Esophagus squamous epithelium (tissue), 4 donors: ENCODE measurements around the gene GNAL.
A peak's percentile ranks its signal among the peaks of the same experiment; 100 is the strongest.

Experiments used
- POLR2A ChIP-seq, 4 donors: fragments of 450-650 bp; IDR thresholded peaks; one replicate each; pipeline ENCODE4 v1.6.1; 2017; ENCODE audit warnings: antibody characterized with exemption in 4 of 4, mild to moderate bottlenecking in 4 of 4, moderate library complexity in 3 of 4
- TF ChIP-seq, protein P1 (sequence below), 6 experiments: fragments of 450-650 bp in 4 of 6; fragments of 200-600 bp in 2 of 6; sonication (generic) in 2 of 6; IDR thresholded peaks; one replicate each; pipeline ENCODE4 v1.5.1; 2016 to 2019; ENCODE audit warnings: antibody characterized with exemption in 6 of 6, mild to moderate bottlenecking in 4 of 6, moderate library complexity in 4 of 6

DNA sequence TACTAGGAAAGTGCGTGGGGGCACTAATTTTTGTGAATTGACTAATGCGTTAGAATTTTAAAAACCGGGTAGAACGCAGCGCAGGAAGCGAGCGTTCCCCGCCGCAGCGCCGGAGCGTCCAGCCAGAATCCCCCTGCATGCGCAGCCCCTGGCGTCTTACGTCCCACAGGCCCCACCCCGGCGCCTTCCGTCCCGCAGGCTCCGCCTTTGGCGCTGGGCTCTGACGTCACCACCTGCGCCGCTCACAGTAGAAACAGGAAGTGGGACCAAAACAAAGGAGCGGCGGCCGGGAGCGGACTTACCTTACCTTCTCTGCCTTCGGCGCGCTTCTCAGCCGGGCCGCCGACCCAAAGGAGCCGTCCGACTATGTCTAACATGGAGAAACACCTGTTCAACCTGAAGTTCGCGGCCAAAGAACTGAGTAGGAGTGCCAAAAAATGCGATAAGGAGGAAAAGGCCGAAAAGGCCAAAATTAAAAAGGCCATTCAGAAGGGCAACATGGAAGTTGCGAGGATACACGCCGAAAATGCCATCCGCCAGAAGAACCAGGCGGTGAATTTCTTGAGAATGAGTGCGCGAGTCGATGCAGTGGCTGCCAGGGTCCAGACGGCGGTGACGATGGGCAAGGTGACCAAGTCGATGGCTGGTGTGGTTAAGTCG, 162.2 kb downstream of the GNAL start, which contains the start of gene CHMP1B:
- TF ChIP-seq, protein P1, sequence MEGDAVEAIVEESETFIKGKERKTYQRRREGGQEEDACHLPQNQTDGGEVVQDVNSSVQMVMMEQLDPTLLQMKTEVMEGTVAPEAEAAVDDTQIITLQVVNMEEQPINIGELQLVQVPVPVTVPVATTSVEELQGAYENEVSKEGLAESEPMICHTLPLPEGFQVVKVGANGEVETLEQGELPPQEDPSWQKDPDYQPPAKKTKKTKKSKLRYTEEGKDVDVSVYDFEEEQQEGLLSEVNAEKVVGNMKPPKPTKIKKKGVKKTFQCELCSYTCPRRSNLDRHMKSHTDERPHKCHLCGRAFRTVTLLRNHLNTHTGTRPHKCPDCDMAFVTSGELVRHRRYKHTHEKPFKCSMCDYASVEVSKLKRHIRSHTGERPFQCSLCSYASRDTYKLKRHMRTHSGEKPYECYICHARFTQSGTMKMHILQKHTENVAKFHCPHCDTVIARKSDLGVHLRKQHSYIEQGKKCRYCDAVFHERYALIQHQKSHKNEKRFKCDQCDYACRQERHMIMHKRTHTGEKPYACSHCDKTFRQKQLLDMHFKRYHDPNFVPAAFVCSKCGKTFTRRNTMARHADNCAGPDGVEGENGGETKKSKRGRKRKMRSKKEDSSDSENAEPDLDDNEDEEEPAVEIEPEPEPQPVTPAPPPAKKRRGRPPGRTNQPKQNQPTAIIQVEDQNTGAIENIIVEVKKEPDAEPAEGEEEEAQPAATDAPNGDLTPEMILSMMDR (IDR thresholded peaks at IDR 0.05): peak in 3 of 6 experiments; percentile 16 to 35 (median 26)
- peak in 3 of 4 donors; percentile 97 to 100 (median 99) for TF ChIP-seq POLR2A (IDR thresholded peaks at IDR 0.05)
